Kidney tubule cell (primary cell): ENCODE results near the gene SSBP1.
"Not testable (repeated sequence)": the region's sequence is repeated elsewhere in the genome, so short reads cannot be mapped to it uniquely, and the experiment has no call there.

Experiments
- DNase-seq: peaks from one replicate; pipeline ENCODE4 v3.0.0-alpha.2; 2018; ENCODE audit warnings: low spot score

SSBP1 gene

GRCh38 chr7:141737836-141738591, at the start of gene SSBP1:
TSS of gene SSBP1 (plus strand) at chr7:141738358. CDS start at chr7:141739167, 809 bp downstream.
- DNase-seq: peak; percentile 98

GRCh38 chr7:141689072-141689825, 48.9 kb upstream of the SSBP1 start:
- not testable (repeated sequence) for DNase-seq

GRCh38 chr7:141691540-141691939, 46.6 kb upstream of the SSBP1 start:
- DNase-seq: no peak

GRCh38 chr7:141691961-141692360, 46.2 kb upstream of the SSBP1 start:
- no peak for DNase-seq

GRCh38 chr7:141693082-141693481, 45.1 kb upstream of the SSBP1 start:
- DNase-seq: no peak

GRCh38 chr7:141695803-141696289, 42.3 kb upstream of the SSBP1 start:
- DNase-seq: no peak

- DNase-seq: no peak
Observed at GRCh38 chr7:141696348-141696747, 41.8 kb upstream of the SSBP1 start.

- peak; percentile 81 for DNase-seq
Observed at GRCh38 chr7:141697211-141697871, 40.8 kb upstream of the SSBP1 start.

GRCh38 chr7:141698247-141699015, 39.7 kb upstream of the SSBP1 start:
- DNase-seq: peak; percentile 30

- DNase-seq: no peak
Observed at GRCh38 chr7:141699860-141700259, 38.3 kb upstream of the SSBP1 start.

GRCh38 chr7:141700296-141700847, 37.8 kb upstream of the SSBP1 start:
- DNase-seq: peak; percentile 36

- DNase-seq: peak; percentile 25
Observed at GRCh38 chr7:141700848-141701371, 37.2 kb upstream of the SSBP1 start.

GRCh38 chr7:141701489-141702046, 36.6 kb upstream of the SSBP1 start:
- peak; percentile 42 for DNase-seq

- DNase-seq: peak; percentile 55
Observed at GRCh38 chr7:141702047-141702567, 36.1 kb upstream of the SSBP1 start, which contains the start of gene DENND11. TSS of gene DENND11 (minus strand) at chr7:141702166. CDS start at chr7:141702153, 13 bp downstream.

GRCh38 chr7:141702892-141703291, 35.3 kb upstream of the SSBP1 start:
- DNase-seq: no peak

GRCh38 chr7:141704112-141704511, 34.0 kb upstream of the SSBP1 start:
- DNase-seq: no peak

- DNase-seq: no peak
Observed at GRCh38 chr7:141704741-141705140, 33.4 kb upstream of the SSBP1 start.

GRCh38 chr7:141706239-141707064, 31.7 kb upstream of the SSBP1 start:
- DNase-seq: no peak

- DNase-seq: no peak
Observed at GRCh38 chr7:141708351-141708750, 29.8 kb upstream of the SSBP1 start, which contains the start of gene WEE2. TSS of gene WEE2 (plus strand) at chr7:141708353. CDS start at chr7:141708759, 406 bp downstream.
